Nephron (organoid): ENCODE results near the gene RALGAPA2.

Experiments
- H3K27ac Mint-ChIP-seq, 3 experiments: 2 replicates each; pipeline ENCODE4 v1.8.0; 2020; ENCODE audit warnings: mixed read lengths in 3 of 3, mild to moderate bottlenecking in 2 of 3, moderate library complexity in 1 of 3
- H3K27me3 Mint-ChIP-seq: 2 replicates; pipeline ENCODE4 v1.8.0; 2021; ENCODE audit warnings: low read depth, mild to moderate bottlenecking, moderate library complexity, mixed read lengths
- H3K36me3 Mint-ChIP-seq: 2 replicates; pipeline ENCODE4 v1.8.0; 2020; ENCODE audit warnings: low read depth, mixed read lengths
- H3K4me1 Mint-ChIP-seq: 2 replicates; pipeline ENCODE4 v1.8.0; 2020; ENCODE audit warnings: mixed read lengths
- H3K4me3 Mint-ChIP-seq, 3 experiments: 2 replicates each; pipeline ENCODE4 v1.8.0; 2020; ENCODE audit warnings: mild to moderate bottlenecking in 3 of 3, mixed read lengths in 3 of 3, moderate library complexity in 2 of 3
- H3K9me3 Mint-ChIP-seq: 2 replicates; pipeline ENCODE4 v1.8.0; 2020; ENCODE audit warnings: mixed read lengths
- TF ChIP-seq, protein P1 (sequence below), 3 experiments: fragments of 200-600 bp; sonication (generic); IDR thresholded peaks; one replicate each; pipeline ENCODE4 v1.5.0; 2021; ENCODE audit warnings: antibody characterized with exemption in 3 of 3; ENCODE audit not compliant: unreplicated experiment in 3 of 3

Gene RALGAPA2

DNA sequence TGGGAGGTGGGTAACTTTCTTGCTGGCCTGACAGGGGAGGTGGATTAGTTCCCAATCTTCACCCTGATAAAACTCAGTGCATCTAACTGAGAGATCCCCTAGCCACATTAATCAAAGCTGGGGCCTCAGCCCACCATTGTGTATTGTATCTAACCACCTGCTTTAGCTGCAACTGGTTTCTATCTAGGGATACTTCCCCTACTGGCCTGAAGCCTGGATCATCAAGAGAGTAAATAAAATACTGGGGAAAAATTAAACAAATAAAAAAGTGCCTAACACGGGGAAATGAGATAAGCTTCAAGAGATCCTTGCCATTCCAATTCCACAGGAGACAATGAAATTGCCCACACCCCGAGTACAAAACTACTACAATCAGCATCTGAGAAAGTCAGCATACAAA lies 195.1 kb downstream of the RALGAPA2 start:
- Mint-ChIP-seq H3K9me3 (peaks cover 9% of the 10 kb centered on the region), H3K27ac (no peak overlapping the region), H3K27me3 (no peaks in the 10 kb centered on the region), H3K36me3 (peaks cover 59% of the 10 kb centered on the region), H3K4me3 (no peak overlapping the region), H3K4me1 (no peaks in the 10 kb centered on the region)
- TF ChIP-seq, protein P1, sequence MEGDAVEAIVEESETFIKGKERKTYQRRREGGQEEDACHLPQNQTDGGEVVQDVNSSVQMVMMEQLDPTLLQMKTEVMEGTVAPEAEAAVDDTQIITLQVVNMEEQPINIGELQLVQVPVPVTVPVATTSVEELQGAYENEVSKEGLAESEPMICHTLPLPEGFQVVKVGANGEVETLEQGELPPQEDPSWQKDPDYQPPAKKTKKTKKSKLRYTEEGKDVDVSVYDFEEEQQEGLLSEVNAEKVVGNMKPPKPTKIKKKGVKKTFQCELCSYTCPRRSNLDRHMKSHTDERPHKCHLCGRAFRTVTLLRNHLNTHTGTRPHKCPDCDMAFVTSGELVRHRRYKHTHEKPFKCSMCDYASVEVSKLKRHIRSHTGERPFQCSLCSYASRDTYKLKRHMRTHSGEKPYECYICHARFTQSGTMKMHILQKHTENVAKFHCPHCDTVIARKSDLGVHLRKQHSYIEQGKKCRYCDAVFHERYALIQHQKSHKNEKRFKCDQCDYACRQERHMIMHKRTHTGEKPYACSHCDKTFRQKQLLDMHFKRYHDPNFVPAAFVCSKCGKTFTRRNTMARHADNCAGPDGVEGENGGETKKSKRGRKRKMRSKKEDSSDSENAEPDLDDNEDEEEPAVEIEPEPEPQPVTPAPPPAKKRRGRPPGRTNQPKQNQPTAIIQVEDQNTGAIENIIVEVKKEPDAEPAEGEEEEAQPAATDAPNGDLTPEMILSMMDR (IDR thresholded peaks at IDR 0.05; ENCODE audit: unreplicated experiment in 3 of 3): no peak

DNA sequence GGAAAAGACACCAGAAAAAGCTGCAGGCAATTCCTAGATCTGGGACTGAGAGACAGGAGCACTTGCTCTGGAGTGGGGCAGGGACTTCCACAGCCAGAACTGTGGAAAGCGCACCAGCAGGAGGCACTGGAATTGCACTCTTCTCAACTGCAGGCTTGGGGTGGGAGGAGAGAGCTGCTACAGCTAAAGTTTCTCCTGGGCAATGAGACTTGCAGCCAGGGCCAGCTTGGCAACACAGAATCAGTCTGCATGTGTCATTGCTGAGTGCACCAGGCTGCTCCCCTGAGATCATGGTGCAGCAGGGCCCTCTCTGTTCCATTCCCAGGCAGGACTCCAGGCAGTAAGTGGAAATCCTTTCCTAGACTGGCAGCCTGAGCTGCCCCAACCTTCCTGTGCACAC lies 198.7 kb downstream of the RALGAPA2 start:
- Mint-ChIP-seq H3K36me3 (peaks cover 56% of the 10 kb centered on the region), H3K27ac (no peak overlapping the region), H3K4me1 (no peaks in the 10 kb centered on the region), H3K4me3 (no peak overlapping the region), H3K9me3 (peaks cover 9% of the 10 kb centered on the region), H3K27me3 (no peaks in the 10 kb centered on the region)
- TF ChIP-seq, protein P1 (IDR thresholded peaks at IDR 0.05; ENCODE audit: unreplicated experiment in 3 of 3): no peak

- H3K36me3 Mint-ChIP-seq: peaks cover 27% of the 10 kb centered on the region
- no peak overlapping the region for H3K27ac Mint-ChIP-seq
- no peaks in the 10 kb centered on the region for H3K9me3 Mint-ChIP-seq
- no peaks in the 10 kb centered on the region for H3K4me1 Mint-ChIP-seq
- no peaks in the 10 kb centered on the region for H3K27me3 Mint-ChIP-seq
- H3K4me3 Mint-ChIP-seq: no peak overlapping the region
- TF ChIP-seq, protein P1 (IDR thresholded peaks at IDR 0.05; ENCODE audit: unreplicated experiment in 3 of 3): no peak
Observed at GRCh38 chr20:20505554-20505953, 206.9 kb downstream of the RALGAPA2 start.

GRCh38 chr20:20503777-20504530 lies 208.5 kb downstream of the RALGAPA2 start:
- Mint-ChIP-seq H3K4me1 (no peaks in the 10 kb centered on the region), H3K9me3 (no peaks in the 10 kb centered on the region), H3K36me3 (peaks cover 27% of the 10 kb centered on the region), H3K27me3 (no peaks in the 10 kb centered on the region), H3K4me3 (no peak overlapping the region), H3K27ac (no peak overlapping the region)
- TF ChIP-seq, protein P1 (IDR thresholded peaks at IDR 0.05; ENCODE audit: unreplicated experiment in 3 of 3): no peak

- Mint-ChIP-seq H3K27me3 (no peaks in the 10 kb centered on the region), H3K4me1 (peaks cover 9% of the 10 kb centered on the region), H3K36me3 (peaks cover 27% of the 10 kb centered on the region), H3K27ac (no peak overlapping the region), H3K4me3 (no peak overlapping the region), H3K9me3 (no peaks in the 10 kb centered on the region)
- TF ChIP-seq, protein P1 (IDR thresholded peaks at IDR 0.05; ENCODE audit: unreplicated experiment in 3 of 3): no peak
Observed at GRCh38 chr20:20501128-20501527, 211.3 kb downstream of the RALGAPA2 start.

- H3K27ac Mint-ChIP-seq: no peak overlapping the region
- H3K36me3 Mint-ChIP-seq: peaks cover 30% of the 10 kb centered on the region
- H3K4me3 Mint-ChIP-seq: no peak overlapping the region
- peaks cover 9% of the 10 kb centered on the region for H3K4me1 Mint-ChIP-seq
- no peaks in the 10 kb centered on the region for H3K9me3 Mint-ChIP-seq
- TF ChIP-seq, protein P1 (IDR thresholded peaks at IDR 0.05; ENCODE audit: unreplicated experiment in 3 of 3): no peak
- H3K27me3 Mint-ChIP-seq: no peaks in the 10 kb centered on the region
Observed at GRCh38 chr20:20500312-20500711, 212.1 kb downstream of the RALGAPA2 start.
